ENCODE data around the gene SCRG1. TPM values are rescaled to one million over a fixed set of nuclear protein-coding genes. Genes with fewer than 3 reads are reported as not detected.

The SCRG1 gene
- total RNA-seq, 4 donors from 2014 or later: 0.16 to 0.47 (median 0.29) TPM

- WGBS: 100% methylated on average over 1 of the region's 1 CpG
Measured at GRCh38 chr4:173347467-173347866, 51.4 kb downstream of the SCRG1 start.

DNA sequence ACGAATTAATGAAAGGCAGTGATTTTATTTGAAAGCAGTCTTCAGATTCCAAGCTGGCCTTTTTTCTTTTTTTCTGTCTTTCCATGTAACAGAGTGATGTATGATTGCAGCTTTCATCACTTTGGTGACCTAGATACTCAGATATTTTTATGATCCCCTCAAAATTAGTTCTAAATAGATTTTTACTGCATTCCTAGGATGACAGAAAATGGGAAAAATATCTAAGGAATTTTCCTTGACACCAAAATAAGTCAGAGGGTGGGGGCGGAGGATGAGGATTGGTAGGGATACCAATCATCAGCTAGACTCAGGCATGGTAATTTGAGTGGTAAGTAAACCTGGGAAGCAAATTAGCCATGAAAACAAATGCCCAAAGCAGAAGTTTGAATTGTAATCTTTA, 52.8 kb downstream of the SCRG1 start:
- Histone ChIP-seq H3K4me1 (no peaks in the 10 kb centered on the region), H3K36me3 (no peaks in the 10 kb centered on the region), H3K27ac (no peak overlapping the region), H3K27me3 (no peaks in the 10 kb centered on the region), H3K4me3 (no peak overlapping the region), H3K9me3 (peaks cover 5% of the 10 kb centered on the region)
- TF ChIP-seq EP300 (IDR thresholded peaks at IDR 0.05) (no peak), CTCF (IDR thresholded peaks at IDR 0.05) (no peak), POLR2A (IDR thresholded peaks at IDR 0.05) (no peak), POLR2AphosphoS5 (IDR thresholded peaks at IDR 0.05) (no peak)
- WGBS: 62% methylated on average over 2 of the region's 2 CpGs
- no peak for DNase-seq (ENCODE audit: low spot score in 2 of 2)

More at GRCh38 chr4:173347467-173347866, 51.4 kb downstream of the SCRG1 start:
- Histone ChIP-seq H3K9me3 (peaks cover 5% of the 10 kb centered on the region), H3K27ac (no peak overlapping the region), H3K4me1 (no peaks in the 10 kb centered on the region), H3K27me3 (no peaks in the 10 kb centered on the region), H3K4me3 (no peak overlapping the region), H3K36me3 (no peaks in the 10 kb centered on the region)
- no peak for TF ChIP-seq POLR2A (IDR thresholded peaks at IDR 0.05)
- TF ChIP-seq CTCF (IDR thresholded peaks at IDR 0.05): no peak
- TF ChIP-seq EP300 (IDR thresholded peaks at IDR 0.05): no peak
- no peak for TF ChIP-seq POLR2AphosphoS5 (IDR thresholded peaks at IDR 0.05)
- no peak for DNase-seq (ENCODE audit: low spot score in 2 of 2)

DNA sequence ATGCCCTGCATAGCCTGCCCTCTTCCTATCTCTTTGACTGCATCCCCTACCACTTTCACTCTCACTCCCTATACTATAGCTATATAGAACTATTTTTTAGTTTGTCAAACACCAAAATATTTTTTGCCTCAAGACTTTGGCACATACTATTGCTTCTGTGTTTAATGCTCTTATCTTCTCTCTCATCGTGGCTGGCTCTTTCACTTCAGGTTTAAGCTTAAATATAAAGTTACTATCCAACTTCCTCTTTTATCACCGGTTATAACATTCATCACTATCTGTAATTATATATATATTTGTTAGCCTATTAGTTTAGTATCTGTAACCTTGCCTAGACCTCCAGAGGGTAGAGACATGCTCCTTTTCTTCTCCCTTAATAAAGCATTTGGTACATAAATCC, 53.3 kb downstream of the SCRG1 start:
- no peak overlapping the region for H3K4me3 ChIP-seq
- H3K36me3 ChIP-seq: no peaks in the 10 kb centered on the region
- no peak for DNase-seq (ENCODE audit: low spot score in 2 of 2)
- no peaks in the 10 kb centered on the region for H3K27me3 ChIP-seq
- TF ChIP-seq POLR2AphosphoS5 (IDR thresholded peaks at IDR 0.05): no peak
- no peak for TF ChIP-seq EP300 (IDR thresholded peaks at IDR 0.05)
- no peak for TF ChIP-seq POLR2A (IDR thresholded peaks at IDR 0.05)
- no peak for TF ChIP-seq CTCF (IDR thresholded peaks at IDR 0.05)
- H3K4me1 ChIP-seq: no peaks in the 10 kb centered on the region
- WGBS: 31% methylated on average over 2 of the region's 2 CpGs
- H3K9me3 ChIP-seq: peaks cover 5% of the 10 kb centered on the region
- no peak overlapping the region for H3K27ac ChIP-seq

DNA sequence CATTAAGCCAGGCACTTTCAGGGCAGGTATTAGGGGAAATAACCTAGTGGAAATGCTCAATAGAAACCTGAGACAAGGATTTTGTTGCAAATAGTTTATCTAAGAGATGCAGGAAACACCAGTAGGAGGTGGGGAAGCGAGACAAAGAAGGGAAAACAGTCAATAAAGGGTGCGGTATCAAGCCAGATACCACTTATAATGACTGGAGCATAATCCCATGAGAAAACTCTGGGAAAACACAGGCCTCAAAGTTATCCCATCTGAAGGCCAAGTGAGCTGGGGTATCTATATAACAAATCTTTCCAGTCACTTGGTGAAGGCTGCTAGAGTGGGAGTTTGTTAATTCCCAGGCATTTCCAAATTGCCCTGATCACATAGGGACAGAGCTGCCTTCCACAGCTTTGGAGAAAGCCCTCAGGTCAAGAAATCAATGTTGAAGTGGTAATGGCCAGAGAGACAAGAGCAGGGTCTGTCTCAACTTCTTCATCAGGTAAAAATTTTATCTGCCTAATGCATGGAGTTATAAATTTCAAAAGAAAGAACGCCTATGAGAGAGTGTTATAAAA, 55.0 kb downstream of the SCRG1 start:
- Histone ChIP-seq H3K4me3 (no peak overlapping the region), H3K36me3 (no peaks in the 10 kb centered on the region), H3K27me3 (no peaks in the 10 kb centered on the region), H3K9me3 (peaks cover 5% of the 10 kb centered on the region), H3K4me1 (no peaks in the 10 kb centered on the region), H3K27ac (no peak overlapping the region)
- WGBS: 86% methylated on average over 3 of the region's 3 CpGs
- TF ChIP-seq CTCF (IDR thresholded peaks at IDR 0.05): no peak
- no peak for TF ChIP-seq POLR2AphosphoS5 (IDR thresholded peaks at IDR 0.05)
- no peak for TF ChIP-seq EP300 (IDR thresholded peaks at IDR 0.05)
- TF ChIP-seq POLR2A (IDR thresholded peaks at IDR 0.05): no peak
- no peak for DNase-seq (ENCODE audit: low spot score in 2 of 2)

DNA sequence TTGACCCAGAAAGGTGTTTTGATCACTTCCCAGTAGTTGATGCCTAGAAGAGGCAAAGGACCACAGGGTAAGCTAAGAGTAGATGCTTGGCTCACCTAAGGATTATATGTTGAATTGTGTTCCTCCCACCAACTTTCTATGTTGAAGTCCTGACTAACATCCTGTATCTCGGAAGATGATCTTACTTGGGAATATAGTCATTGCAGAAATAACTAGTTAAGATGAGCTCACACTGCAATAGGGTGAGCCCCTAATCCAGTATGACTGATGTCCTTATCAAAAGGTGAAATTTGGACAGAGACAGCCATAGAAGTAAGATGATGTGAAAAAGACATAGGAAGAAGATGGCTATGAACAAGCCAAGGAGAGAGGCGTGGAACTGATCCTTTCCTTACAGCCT, 61.5 kb downstream of the SCRG1 start:
- H3K9me3 ChIP-seq: no peaks in the 10 kb centered on the region
- WGBS: 99% methylated on average over 2 of the region's 2 CpGs
- peaks cover 14% of the 10 kb centered on the region for H3K4me1 ChIP-seq
- no peak for DNase-seq (ENCODE audit: low spot score in 2 of 2)
- H3K36me3 ChIP-seq: no peaks in the 10 kb centered on the region
- TF ChIP-seq EP300 (IDR thresholded peaks at IDR 0.05) (no peak), CTCF (IDR thresholded peaks at IDR 0.05) (no peak), POLR2A (IDR thresholded peaks at IDR 0.05) (no peak), POLR2AphosphoS5 (IDR thresholded peaks at IDR 0.05) (no peak)
- H3K27ac ChIP-seq: no peak overlapping the region
- H3K27me3 ChIP-seq: no peaks in the 10 kb centered on the region
- H3K4me3 ChIP-seq: no peak overlapping the region
